H4 (cell line): ENCODE measurements around the gene ASB4. TPM values are rescaled to one million over a fixed set of nuclear protein-coding genes. Genes with fewer than 3 reads are reported as not detected.
"Not testable (repeated sequence)": the region's sequence is repeated elsewhere in the genome, so short reads cannot be mapped to it uniquely, and the experiment has no call there.

Experiments
- DNase-seq: peaks from one replicate; pipeline ENCODE4 v3.0.0-alpha.2; 2015; ENCODE audit warnings: low spot score
- total RNA-seq: library from RNA; depleted of rRNA; stranded (reverse); fragments of >200 nt; shearing (Covaris generic); gene quantifications from 2 replicates; pipeline ENCODE4 v1.2.3, GENCODE V29; 2014

Gene ASB4
- total RNA-seq, 1 experiment from 2014 or later: not detected

DNA sequence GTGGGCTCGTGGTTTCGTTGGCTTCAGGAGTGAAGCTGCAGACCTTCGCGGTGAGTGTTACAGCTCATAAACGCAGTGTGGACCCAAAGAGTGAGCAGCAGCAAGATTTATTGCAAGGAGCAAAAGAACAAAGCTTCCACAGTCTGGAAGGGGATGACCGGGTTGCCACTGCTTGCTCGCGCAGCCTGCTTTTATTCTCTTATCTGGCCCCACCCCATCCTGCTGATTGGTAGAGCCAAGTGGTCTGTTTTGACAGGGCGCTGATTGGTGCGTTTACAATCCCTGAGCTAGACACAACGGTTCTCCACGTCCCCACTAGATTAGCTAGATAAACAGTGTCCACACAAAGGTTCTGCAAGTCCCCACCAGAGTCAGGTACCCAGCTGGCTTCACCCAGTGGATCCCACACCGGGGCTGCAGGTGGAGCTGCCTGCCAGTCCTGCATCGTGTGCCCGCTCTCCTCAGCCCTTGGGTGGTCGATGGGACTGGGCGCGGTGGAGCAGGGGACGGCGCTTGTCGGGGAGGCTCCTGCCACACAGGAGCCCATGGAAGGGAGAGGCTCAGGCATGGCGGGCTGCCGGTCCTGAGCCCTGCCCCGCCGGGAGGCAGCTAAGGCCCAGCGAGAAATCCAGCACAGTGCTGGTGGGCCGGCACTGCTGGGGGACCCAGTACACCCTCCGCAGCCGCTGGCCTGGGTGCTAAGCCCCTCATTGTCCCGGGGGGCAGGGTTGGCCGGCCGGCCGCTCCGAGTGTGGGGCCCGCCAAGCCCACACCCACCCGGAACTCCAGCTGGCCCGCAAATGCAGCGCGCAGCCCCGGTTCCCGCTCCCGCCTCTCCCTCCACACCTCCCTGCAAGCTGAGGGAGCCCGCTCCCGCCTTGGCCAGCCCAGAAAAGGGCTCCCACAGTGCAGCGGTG is 66.5 kb downstream of the ASB4 start:
- not testable (repeated sequence) for DNase-seq

DNA sequence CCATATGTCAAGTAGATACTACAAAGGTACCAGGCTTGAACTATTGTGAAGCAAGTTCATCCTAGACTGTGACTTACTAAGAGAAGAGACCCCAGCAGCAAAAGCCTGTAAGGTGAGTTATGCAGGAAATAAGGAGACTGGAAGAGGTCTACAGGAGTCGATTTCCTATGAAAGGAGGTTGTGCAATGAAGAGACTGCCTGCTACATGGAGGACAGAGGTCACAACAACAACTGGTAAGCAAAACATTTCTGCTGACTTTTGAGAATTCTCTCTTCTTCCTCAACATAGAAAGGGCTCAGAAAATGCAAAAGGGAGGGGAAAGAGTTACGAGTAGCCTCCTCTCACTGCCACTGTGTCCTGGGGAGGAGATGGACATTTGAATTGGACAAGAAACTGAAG is 68.2 kb downstream of the ASB4 start:
- DNase-seq: no peak

GRCh38 chr7:95556777-95557176 is 71.0 kb downstream of the ASB4 start:
- no peak for DNase-seq

DNA sequence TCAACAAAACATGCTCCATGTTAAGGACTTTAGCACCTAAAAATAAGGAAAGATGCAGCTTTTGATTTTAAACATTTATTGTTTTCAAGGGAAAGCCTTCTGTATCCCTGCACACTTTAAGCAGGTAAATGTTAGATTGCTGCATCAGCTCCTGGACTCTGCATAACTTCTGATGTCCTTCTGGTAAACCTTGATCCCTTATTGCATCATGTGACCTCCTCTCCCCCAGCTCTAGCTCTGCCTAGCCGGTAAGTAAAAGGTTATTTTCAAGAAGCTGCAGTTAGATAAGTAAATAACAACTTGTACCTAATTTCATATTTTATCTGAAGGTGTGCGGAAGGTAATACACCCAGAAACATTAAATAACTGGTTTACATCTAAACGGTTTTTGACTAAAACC is 73.1 kb downstream of the ASB4 start:
- DNase-seq: no peak

DNA sequence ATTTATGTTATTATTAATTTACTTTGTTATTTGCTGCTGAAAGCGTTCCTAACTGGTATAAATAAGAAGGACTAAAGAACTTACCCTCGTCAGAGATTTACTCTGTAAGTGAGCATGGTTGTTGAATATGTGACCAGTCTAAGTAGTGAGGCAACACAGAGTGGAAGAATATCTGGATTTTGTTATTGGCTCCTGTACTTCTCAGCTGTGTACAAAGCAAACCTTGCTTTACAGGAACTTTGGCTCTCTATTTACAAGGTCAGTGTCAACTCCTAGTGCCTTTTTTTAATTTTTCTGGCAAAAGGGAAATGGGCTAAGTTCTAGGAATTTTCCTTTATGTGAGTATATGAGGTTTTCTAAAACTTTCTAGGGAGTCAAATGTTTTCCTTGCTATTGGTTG is 74.9 kb downstream of the ASB4 start:
- no peak for DNase-seq

DNA sequence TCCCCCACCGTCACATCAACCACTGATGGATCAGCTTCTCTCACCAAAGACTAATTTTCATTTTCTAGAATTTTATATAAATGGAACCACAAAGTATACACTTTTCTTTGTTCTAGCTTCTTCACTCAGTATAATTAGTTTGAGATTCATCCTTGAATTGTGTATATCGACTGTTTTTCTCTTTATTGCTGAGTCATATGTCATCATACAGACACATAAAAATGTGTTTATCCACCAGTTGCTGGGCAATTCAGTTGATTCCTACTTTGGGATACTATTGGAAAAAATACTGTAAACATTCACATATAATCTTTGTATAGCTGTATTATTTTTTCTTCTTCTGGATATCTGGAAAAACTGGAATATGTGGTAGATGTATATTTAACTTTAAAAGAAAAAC is 84.0 kb downstream of the ASB4 start:
- DNase-seq: no peak

DNA sequence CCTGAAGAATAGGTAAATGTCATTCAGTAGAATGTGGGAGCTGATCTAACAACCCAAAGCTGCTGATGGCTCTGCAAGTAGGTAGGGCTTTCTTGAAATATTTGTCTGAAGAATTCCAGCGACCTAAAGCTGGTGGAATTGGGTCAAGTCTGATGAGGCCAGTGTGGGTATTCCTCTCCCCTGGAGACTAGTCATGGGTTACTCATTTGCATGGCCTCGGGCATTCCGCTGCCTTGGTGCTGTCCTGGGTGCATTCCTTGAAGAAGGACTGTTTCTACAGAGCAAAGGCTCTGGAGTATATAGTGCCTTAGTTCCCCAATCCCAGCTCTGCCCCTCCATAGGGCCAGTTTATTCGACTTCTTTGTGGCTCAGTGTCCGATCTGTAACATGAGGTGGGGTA is 91.4 kb downstream of the ASB4 start:
- no peak for DNase-seq

DNA sequence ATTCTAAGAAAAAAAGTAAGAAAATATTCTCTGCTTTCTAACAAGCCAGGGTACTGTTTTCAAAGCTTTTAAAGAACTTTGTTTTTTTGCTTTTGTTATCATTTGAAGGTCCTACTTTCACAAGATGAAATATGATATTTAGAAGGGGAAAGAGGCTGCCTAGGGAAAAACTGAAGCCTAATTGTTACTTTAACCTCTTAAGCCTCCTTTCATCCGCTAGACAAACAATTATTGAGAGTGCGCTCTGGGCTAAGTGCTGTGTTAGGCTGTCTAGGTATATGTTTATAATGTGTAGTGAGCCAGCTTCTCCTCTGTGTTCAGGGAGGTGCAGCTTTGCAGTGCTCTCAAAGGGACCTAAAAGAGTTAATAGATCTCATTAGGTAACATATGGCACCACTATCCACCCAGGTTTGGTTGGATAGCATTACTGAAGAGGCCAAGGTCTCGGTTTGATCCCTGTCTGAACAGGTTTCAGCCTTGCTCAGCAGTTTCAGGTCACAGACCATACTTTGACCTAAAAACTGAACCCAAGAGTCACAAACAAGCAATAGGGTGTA is 92.6 kb downstream of the ASB4 start:
- no peak for DNase-seq

GRCh38 chr7:95579318-95579717 is 93.6 kb downstream of the ASB4 start:
- DNase-seq: no peak

GRCh38 chr7:95581467-95581866 is 95.7 kb downstream of the ASB4 start:
- no peak for DNase-seq

DNA sequence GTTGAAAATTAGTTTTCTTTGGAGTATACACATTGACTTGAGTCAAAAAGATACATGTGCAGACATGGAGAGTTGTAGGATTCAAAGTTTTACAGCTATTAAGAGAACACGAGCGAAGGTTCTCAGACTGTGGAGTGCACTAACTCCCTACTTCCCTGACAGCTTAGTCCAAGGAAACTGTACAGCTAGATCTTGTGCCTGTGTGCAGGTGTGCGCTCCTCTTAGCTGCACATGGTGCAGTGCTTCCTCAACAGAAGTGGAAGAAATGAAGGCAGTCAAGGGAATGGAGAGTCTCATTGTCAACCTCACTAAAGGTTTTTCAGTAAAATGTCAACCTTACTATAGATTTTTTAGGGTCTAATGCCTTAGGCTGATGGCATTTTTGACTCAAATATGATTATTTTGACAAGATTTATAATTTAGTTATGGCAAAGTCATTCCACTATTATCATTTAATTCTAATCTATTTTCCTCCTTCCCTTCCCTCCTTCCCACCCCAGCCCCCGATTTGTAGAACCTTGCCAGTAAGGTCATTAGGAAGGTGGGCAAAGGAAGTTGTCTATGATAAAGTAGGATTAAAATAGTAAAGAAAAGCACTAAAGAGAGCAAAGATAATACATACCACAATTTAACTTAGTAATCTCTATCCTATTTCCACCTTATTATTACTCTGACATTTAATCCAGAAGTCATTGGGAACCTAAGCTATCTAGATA is 97.0 kb downstream of the ASB4 start:
- no peak for DNase-seq

DNA sequence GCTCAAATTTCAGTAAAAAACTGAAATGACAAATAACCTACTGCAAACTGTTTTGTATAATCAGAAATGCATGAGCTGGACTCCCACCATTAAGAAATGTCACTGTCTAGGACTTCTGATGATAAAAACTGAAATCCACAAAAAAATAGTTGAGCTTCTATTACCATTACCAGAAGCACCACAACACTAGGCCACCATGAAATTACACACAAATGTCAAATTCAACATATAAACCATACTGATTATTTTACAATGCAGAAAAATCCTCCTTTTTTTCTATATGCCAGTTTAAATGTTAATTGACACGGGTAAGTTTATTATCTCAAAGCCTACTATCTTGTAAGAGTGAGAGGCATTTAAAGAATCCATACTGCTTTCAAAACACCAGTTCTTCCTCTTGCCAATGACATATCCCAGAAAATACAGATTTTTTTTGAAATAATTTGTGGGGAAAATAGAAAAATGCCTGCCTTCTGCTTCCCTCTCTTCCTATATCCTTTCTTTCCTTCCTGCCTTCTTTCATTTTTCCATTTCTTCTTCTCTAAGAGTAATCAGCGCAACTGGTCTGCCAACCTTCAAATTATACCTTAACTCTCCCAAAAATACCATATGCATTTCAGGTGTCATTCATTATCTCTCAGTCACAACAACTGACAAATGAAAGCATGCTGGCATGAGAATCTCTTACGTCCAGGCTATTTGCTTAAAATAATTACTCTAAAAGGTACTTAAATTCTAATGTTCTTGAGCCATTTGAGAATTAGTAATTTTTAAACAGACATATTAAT is 98.3 kb downstream of the ASB4 start:
- DNase-seq: no peak

GRCh38 chr7:95584769-95585425 is 99.2 kb downstream of the ASB4 start:
- no peak for DNase-seq

GRCh38 chr7:95585426-95585789 is 99.7 kb downstream of the ASB4 start:
- no peak for DNase-seq

GRCh38 chr7:95586951-95587301 is 101.2 kb downstream of the ASB4 start:
- DNase-seq: no peak

DNA sequence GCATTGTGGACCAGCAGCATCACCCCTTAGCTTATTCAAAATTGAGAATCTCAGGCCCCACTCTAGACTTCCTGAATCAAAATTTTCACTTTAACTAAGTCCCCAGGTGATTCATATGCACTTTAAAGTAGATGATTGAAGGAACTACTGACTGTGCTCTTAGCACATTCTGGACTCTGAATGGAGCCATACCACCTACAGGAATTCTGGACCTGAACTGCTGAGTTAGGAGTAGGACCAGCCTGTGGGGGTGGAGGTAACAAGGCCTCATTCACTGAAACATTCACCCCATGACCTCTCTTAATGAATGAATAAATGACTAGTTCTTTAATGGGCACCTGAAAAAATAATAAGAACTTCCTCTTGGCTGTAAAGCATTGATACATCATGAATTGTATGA is 103.3 kb downstream of the ASB4 start:
- no peak for DNase-seq

- DNase-seq: no peak
Observed at GRCh38 chr7:95589766-95590165, 104.0 kb downstream of the ASB4 start.
